ENCODE data around the gene PLCH2.

The PLCH2 gene

DNA sequence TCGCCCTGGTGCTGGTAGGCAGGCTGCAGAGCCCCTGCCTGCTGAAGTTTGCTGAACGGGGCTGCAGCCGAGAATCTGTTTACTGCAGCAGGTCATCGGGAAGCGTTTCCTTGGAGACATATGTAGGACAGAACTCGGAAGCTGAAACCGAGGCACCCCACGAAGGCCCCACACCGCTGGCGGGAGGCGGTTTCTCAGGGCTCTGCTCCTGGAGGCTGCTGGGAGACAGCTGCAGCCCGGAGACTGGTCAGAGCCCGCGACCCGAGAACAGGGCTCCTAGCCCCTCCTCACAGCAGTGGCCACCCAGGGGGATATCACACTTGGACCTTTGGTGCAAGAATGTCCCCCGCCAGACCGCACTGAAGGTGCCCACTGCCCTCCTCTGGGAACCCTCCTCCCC, 12.7 kb upstream of the PLCH2 start:
- no peak for DNase-seq

DNA sequence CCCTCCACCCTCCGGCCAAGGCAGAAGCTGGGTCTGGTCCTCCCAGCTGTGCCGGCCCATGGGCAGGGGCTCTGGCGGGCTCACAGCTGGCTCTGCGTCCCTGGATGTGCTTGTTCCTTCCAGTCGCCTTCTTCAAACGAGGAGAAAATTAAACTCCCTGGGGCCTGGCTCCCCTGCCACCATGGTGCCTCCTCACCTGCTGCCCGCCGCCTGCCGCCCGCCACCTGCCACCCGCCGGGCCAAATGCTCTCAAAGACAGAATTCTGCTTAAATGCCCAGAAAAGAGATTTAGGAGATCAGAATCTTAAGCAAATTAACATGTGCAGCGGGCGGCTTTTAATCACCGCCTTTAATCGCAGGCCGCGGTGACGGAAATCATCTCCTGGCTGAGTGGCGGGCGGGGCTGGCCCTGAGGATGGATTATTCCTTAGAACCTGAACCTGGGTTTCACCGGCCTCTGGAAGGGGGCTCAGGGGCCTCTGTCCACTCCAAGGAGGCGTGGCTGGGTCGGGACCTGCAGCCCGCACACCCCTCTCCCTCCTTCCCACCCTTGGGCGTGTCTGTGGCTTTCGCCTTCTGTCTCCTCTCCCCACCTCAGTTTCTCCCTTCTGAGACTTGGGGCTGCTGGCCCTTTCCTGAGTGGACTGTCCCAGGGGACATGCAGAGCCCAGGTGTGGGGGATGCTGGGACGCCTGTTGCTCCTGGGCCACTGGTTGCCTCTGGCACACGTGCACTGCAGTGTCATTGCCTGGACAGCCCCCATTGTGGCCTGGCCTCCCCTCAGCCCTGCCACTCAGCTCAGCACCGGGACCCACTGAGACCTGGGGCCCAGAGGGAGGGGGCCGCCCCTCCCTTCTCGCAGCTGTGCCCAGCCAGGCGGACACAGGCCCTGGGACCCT, 10.5 kb upstream of the PLCH2 start:
- DNase-seq = no peak

DNA sequence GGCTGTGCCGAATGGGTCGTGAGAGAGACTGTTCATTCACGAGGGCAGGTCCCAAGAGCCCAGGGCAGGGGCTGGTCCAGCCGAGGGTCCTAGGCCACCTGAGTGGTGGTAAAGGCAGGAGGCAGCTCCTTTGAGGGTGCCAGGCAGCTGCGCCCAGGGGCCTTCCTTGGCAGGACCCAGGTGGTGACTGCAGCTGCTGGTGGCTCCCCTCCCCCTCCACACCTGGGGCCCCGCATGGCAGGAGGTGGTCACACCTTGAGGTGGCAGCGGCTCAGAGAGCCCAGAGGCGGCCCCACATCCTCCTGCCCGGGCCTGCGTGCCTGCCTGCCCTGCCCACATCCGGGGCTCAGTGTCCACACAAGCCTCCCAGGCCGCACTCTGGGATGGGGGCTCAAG, 9.8 kb upstream of the PLCH2 start:
- DNase-seq = no peak

DNA sequence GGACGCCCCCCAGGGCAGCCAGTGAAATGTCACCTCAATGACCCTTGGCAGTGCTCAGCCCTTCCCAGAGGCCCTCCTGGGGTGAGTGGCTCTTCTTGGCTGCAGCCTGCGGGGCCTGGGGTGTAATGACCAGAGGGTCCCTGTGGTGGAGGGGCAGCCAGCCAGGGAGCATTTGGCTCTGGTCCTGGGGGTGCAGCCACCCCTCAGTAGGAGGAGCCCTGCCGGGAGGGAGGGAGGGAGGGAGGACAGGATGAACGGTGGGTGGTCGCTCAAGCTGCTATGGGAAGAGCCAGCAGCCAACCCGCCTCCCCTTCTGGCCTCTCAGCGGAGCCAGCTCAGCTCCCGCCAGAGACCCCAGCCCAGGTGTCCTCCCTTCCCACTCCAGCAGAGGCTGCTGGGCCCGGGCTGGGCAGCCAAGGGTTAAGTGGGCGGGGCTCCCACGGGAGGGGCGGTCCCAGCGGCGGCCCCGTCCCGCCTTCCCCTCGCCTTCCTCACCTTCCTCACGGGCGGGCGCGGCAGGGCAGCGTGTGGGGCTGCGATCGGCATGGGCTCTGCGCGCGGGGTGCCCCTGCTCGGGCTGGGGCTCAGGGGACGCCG, 9.0 kb upstream of the PLCH2 start:
- DNase-seq = no peak

DNA sequence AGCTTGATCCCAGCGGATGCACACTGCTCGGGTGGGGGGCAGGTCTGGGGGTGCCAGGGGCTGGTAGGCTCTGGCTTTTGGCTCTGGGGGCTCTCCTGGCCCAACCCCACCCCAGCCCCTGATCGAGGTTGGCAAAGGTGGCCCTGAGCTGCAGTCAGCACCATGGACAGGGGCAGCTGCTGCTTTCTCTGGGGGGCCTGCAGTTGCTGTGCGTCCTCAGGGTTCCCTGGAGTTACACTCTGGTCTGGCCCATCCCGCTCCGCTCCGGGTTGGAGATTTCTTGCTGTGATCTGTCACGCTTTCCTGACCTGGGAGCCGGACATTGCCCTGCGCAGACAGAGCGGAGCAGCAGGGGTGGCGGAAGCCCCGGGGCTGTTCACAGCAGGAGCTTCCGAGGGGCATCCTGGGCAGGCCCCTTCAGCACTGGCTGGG, 8.0 kb upstream of the PLCH2 start:
- DNase-seq = no peak

DNA sequence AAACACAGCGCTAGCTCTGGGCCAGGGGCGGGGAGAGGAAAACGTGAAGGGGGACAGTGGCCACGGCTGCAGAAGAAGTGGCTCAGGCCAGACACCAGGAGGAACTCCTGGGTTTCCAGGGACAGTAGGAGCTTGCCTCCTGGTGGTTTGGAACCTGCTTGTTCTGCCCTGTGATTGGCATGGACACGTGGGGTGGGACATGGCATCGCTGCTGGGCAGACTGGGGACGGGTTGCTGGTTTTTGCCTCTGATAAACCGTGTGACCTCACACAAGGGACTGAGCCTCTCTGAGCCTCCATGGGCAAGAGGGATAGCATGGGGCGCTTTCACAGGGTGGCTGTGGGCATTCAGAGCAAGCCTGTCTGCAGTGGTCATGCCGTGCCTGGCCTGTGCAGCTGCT, 7.5 kb upstream of the PLCH2 start:
- no peak for DNase-seq

DNA sequence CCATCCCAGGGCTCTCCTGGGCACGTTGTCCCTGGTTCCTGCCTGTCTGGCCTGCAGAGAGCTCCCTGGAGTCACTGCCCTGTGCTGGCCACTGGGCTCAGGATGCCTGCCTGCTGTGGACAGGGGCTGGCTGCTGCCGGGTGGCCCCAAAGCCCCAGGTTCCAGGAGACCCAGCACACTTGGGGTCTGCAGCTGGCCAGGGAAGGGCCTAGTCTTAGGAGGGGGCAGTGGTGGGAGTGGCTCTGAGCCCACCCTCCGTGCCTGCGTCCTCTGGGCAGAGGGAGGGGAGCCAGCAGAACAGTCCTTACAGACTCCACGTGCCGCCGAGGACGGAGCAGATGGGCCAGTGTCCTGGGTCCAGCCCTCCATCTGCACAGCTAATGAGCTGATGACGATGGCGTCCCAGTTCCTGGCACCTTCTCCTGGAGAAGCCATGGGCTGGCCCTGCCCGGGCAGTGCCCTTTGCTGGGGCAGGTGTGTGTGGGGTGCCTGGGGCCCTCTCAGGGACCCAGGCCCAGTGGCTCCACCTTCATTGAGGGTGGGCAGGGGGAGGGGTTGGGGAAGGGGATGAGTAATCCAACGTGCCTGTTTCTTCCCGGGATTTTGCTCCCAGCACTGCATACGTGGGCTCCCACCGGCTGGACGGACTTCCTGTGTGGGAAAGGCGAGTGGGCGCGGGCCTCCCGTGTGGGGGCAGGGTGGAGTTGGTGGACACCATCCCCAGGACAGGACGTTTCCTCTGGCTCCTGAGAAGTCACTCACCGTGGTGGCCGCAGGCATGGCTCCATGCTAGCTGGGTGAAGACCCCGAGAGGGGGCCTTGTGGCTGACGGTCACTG, 6.8 kb upstream of the PLCH2 start:
- no peak for DNase-seq

DNA sequence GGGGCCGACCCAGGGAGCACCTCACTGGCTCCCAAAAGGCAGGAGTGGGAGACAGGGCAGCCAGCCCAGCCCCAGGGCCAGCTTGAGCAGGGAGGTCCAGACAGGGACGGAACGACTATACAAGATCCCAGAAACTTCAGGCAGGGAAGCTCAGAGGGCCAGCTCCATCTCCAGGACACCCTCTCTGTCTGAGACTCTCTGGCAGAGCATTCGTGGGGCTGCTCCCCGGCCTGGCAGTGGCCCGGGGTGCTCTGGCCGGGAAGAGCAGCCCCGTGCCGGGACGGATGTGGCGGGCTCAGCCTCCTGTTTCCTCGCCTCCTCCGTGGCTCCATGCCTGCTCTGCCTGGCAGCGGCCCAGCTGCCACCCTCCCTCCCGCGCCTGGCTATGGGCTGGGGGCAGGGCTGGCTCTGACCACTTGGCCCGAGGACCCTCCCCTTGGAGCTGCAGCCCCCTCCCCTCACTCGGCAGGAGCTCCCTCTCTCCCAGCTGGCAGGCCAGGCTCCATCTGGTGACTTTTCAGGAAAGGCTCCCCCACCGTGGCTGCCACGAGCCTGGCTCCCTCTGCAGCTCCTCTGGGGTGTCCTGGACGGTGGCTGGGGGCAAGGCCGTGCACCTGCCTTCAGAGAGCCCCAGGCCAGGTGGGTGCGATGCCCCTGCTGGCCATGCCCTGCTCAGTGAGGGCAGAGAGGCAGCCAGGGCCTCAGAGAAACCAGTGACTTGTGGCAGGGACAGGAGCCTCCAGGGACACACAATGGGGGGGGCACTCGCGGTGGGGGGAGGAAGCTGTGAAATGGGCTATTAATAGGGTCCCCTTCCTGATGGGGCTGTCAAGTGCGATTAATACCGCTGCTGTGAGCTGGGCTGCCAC, 5.6 kb upstream of the PLCH2 start:
- DNase-seq = no peak

DNA sequence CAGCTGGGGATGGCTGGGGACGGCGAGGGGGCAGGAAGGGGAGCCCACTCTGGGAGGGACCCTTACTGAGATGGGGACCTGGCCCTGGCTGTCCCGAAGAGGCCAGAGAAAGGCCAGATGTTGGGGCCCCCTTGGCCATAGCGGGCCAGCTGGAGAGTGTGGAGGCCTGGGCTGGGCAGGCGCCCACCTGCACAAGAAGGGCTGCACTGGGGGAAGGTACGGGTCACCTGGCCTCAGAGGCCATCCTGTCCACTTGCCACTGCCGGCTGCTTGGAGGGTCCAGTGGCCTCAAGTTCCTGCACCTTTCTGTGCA, 5.0 kb upstream of the PLCH2 start:
- DNase-seq = no peak

DNA sequence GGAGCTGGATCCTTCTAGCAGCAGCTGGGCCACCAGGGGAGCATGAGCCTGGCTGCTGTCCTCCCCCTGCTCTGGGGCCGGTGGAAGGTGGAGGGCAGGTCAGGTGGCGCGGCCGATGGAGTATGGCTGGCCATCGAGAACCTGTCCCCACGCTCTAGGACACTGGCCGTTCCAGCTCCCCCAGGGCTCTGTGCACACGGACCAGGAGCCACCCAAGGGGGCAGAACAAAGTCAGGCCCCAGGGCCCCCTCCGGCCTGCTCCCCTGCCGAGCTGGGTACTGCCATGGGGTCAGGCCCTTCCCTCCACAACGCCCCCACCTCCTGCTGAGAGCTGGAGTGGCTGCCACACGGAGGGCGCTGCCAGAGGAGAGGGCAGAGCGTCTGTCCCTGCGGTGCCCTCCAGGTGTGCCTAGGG, 4.5 kb upstream of the PLCH2 start:
- DNase-seq = no peak

DNA sequence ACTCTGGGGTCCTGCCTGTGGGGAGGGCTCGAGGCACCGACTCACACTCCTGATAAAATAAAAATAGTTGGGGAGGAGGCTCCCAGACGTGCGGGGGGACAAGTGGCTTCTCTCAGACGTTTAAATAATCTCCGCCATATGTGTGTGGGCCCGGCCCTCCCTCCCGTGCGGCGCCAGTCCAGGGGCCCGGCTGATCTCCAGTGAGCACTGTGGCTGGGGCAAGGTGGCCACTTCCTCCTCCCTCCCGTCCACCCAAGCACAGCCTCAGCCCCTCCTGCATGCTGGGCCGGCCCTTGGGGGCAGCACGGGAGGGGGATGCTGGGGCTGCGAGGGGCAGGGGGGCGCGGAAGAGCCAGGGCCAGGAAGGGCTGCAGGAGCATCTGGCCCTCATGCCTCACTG, 4.0 kb upstream of the PLCH2 start:
- no peak for DNase-seq

DNA sequence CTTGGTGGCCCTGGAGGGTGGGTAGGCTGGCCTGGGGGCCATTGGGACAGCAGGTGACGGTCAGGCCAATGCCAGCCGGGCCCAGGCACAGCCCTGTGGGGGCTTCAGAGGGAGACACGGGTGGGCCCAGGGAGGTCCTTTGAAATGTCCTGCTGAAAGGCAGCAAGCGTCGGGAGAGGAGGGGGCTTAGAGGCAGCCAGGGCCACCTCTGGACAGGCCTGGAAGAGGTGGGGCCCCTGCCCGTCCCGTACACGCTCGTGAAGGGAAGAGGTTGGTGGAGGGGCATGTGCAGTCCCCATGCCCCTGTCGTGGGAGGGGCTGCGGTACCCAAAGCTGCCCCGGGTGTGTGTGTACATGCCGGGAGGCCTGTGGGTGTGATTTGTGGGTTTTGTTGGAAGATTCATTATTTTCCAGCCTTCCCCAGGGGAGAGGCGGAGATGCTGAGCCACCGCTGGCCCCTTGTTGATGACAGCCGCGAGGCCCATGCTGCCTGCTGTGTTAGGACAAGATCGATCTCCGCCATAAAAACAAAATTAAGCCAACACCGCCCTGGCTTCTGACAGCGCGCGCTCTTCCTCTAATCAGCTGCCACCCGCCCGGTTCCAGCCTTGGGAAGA, 3.4 kb upstream of the PLCH2 start:
- no peak for DNase-seq

DNA sequence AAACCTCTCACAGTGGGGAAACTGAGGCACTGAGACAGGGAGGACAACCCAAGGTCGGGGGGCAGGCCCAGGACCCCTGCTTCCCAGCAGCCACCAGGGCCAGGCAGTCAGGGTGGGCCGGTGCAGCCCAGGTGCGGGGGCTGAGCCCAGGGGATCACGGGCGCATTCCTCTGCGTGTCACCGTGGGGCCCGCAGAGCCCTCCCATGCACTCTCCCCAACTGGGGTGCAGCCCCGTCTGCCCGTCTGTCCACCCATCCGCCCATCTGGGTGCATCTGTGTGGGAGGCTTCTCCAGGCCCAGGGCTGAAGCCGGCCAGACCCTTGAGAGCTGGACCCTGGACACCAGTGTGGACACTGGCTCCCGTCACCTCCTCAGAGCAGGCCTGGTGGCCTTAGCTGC, 2.9 kb upstream of the PLCH2 start:
- DNase-seq = no peak

DNA sequence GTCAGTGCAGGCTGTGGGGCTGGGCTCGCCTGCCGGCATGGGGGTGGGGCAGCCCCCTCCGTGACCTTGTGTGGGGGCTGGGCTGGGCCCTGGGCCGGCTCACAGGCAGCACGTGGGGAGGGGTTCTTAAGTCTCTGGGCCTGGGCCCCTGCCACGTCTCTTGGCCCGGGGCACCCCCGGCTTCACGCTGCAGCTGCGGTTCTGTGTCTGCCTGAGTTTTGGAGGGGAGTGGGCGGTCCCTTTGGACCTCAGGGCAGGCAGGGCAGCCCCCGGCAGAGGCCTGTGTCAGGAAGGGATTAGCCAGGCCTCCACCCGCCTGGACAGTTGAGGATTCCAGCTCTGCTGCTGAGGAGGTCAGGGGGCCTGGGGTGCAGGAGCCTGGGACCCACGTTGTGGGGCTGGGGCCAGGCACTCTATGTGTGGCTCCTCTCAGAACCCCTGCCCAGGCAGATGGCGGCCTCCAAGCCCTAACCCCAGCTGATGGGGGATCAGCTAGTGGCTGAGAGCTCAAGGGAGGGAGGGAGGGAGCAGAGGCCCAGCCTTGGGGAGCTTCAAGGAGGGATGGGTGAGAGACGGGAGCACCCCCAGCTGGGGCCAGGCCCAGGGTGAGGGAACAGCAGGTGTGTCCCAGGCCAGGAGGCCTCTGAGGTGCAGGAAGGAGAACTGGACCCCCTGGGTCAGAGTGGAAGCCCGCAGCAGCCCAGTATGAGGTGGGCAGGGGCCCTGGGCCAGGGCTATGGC, 1.8 kb upstream of the PLCH2 start:
- DNase-seq = no peak

DNA sequence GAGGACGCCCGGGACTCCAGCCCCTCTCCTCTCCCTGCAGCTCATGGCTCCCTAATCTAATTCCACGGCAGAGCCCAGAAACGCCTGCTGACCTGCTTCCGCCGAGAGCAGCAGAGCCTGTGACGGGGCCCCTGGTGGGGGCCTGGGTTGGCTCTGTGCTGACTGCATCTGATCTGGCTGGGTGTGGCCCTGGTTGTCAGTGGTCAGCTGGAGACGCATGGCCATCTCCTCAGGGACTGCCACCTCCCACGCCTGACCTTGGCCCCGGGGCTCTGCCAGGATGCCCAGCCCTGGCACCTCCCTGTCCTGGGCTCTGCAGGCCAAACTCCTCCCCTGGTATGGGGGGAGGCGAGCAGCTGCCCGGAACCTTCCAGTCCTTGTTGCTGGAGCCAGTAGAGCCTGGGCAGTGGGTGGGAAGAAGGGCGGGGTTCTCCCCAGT, 1.1 kb upstream of the PLCH2 start:
- no peak for DNase-seq

DNA sequence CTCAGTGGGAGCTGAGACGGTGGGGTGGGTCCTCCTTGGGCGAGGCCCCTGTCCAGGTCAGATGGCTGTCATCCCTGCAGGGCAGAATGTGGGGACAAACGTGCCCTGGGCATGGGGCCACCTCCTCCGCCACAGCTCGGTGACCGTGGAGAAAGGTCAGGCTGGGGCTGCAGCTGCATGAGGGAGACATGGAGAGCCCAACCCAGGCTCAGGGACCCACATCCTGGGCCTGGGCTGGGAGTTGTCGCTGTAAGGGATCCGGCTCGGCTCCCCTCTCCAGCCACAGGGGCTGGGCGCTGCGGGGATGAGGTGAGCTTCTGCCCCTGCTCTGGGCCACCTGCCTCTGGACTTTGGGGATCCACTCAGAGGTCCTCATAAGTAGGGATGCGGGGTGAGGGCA, 518 bp upstream of the PLCH2 start:
- no peak for DNase-seq

DNA sequence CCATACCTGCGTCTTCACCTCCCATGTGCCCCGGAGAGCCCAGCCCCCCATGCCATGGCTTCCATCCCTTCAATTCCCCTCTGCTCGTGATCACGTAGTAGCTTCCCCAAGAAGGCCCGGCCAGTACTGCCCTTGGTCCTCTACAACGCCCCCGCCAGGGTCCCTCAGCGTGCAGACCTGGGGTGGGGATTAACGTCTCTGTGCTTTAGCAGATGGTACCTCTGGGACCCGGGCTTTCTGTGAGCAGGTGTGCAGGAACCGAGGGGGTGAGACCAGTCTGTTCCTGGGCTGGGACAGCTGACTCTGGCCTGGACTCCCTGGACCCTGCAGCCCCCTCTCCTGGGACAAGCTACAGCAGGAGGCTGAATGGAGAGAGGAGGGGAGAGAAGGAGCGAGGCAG, 1.2 kb downstream of the PLCH2 start:
- no peak for DNase-seq

DNA sequence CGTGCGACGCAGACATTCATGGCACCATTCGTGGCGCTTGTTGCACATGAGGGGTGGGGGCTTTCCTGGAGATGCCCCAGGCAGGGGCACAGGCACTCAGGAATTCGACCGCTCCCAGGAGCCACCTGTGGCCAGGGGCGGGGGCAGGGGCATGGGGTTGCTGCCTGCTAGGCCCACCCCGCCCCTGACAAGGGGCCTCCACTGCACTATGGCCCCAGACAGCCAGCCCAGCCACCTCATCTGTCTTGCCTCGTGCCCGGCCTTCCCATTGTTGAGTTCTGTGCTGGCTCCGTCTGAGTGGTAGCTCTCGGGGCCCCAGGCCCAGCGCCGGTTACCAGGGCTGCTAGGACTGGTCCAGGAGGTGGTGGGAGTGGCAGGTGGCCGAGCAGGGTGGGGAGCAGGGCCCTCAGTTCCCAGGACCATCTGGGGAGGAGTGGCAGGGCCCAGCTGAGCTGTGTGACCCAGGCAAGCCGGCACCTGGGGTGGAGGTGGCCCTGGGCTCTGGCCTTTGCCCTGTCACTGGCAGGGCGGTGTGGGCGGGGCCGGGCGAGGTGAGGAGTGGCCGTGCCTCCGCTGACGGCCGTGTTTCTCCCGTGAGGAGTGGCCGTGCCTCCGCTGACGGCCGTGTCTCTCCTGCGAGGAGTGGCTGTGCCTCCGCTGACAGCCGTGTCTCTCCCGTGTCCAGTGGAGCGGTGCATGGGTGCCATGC, 1.9 kb downstream of the PLCH2 start:
- no peak for DNase-seq

DNA sequence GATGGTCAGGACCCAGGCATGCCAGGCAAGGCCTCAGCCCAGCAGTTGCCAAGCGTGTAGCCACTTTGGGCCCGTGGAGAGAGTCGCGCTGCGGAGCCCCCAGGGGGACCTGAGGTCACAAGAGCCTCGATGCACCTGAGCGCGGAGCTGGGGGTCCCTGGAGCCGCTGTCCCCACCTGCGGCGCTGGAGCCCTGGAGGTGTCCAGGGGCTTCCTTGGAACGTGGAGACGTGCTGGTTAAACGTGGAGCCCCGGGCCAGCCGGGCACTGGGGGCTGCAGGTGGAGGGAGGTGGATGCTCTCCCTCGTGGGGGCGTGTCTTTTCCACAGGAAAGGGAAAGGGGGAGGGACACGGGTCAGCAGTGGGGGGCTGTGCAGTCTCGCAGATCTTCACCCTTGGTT, 3.1 kb downstream of the PLCH2 start:
- no peak for DNase-seq

DNA sequence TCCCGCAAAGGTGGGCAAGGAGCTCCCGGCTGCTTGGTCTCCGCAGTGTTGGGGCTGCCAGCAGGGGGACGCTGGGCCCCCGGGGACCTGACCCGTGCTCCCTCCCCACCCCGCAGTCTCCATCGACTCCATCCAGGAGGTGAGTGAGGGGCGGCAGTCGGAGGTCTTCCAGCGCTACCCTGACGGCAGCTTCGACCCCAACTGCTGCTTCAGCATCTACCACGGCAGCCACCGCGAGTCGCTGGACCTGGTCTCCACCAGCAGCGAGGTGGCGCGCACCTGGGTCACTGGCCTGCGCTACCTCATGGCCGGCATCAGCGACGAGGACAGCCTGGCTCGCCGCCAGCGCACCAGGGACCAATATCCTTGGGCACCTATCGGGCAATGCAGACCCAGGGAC, 3.5 kb downstream of the PLCH2 start:
- no peak for DNase-seq
